OCI-LY7 (cell line): ENCODE data around the gene CEP192. TPM values are rescaled to one million over a fixed set of nuclear protein-coding genes. Genes with fewer than 3 reads are reported as not detected.

Experiments used
- BruUV-seq: library from RNA; stranded (reverse); fragments of 400-500 nt; replicated peaks from 2 replicates; lab custom pipeline; 2021; lab: Mats Ljungman, UMichigan
- CTCF ChIA-PET: fragments of 300-600 bp; sonication (Branson Sonifier 250); formaldehyde crosslinking; loops from one replicate; lab custom pipeline; 2022; ENCODE audit warnings: antibody characterized with exemption; ENCODE audit not compliant: unreplicated experiment; lab: Charles Lee
- POLR2A ChIA-PET: fragments of 300-600 bp; sonication (Branson Sonifier 250); formaldehyde crosslinking; loops from one replicate; lab custom pipeline; 2022; ENCODE audit warnings: antibody characterized with exemption; lab: Charles Lee
- DNase-seq: peaks from one replicate; pipeline ENCODE4 v3.0.0-alpha.2; 2015; ENCODE audit warnings: low spot score
- H2AFZ ChIP-seq: fragments of 200-600 bp; sonication (generic), shearing (Covaris generic); 2 replicates; pipeline ENCODE4 v1.6.1; 2014; ENCODE audit warnings: mild to moderate bottlenecking, antibody characterized with exemption, low read length, moderate library complexity
- H3K27ac ChIP-seq: fragments of 200-600 bp; sonication (generic); 2 replicates; pipeline ENCODE4 v1.5.1; 2014; ENCODE audit warnings: mixed run types, low read depth, mild to moderate bottlenecking, moderate library complexity, low read length, inconsistent platforms; ENCODE audit not compliant: poor library complexity, severe bottlenecking
- H3K36me3 ChIP-seq: fragments of 200-600 bp; sonication (generic); 2 replicates; pipeline ENCODE4 v1.6.1; 2014; ENCODE audit warnings: mild to moderate bottlenecking, antibody characterized with exemption, low read length, moderate library complexity, mixed read lengths; ENCODE audit not compliant: insufficient read depth
- H3K4me1 ChIP-seq: fragments of 200-600 bp; sonication (generic); 2 replicates; pipeline ENCODE4 v1.5.1; 2014; ENCODE audit warnings: mild to moderate bottlenecking, low read length; ENCODE audit not compliant: insufficient read depth, poor library complexity, severe bottlenecking
- H3K4me2 ChIP-seq: fragments of 200-600 bp; sonication (generic); 2 replicates; pipeline ENCODE4 v1.6.1; 2014; ENCODE audit warnings: mild to moderate bottlenecking, low read length
- H3K4me3 ChIP-seq: fragments of 200-600 bp; sonication (generic); 2 replicates; pipeline ENCODE4 v1.5.1; 2014; ENCODE audit warnings: mild to moderate bottlenecking, low read depth, low read length; ENCODE audit not compliant: poor library complexity, severe bottlenecking
- H3K79me2 ChIP-seq: fragments of 200-600 bp; sonication (generic); 2 replicates; pipeline ENCODE4 v1.6.1; 2016; ENCODE audit warnings: low read depth, mild to moderate bottlenecking, low read length, moderate library complexity, mixed read lengths; ENCODE audit not compliant: insufficient read depth
- H3K9me2 ChIP-seq: fragments of 200-600 bp; sonication (generic); 2 replicates; pipeline ENCODE4 v1.6.1; 2016; ENCODE audit warnings: mild to moderate bottlenecking, low read length, mixed read lengths; ENCODE audit not compliant: insufficient read depth
- H3K9me3 ChIP-seq: fragments of 200-600 bp; sonication (generic); 2 replicates; pipeline ENCODE4 v1.6.1; 2014; ENCODE audit warnings: mild to moderate bottlenecking, mixed run types, low read length, mixed read lengths
- H4K20me1 ChIP-seq: fragments of 200-600 bp; sonication (generic); 2 replicates; pipeline ENCODE4 v1.6.1; 2014; ENCODE audit warnings: mild to moderate bottlenecking, antibody characterized with exemption, low read length, moderate library complexity, mixed read lengths; ENCODE audit not compliant: insufficient read depth
- EZH2phosphoT487 ChIP-seq: fragments of 200-600 bp; sonication (generic); IDR thresholded peaks from 2 replicates; pipeline ENCODE4 v1.6.1; 2018; ENCODE audit warnings: low read depth, borderline replicate concordance, mild to moderate bottlenecking, mixed run types, antibody characterized with exemption, low read length, moderate library complexity, mixed read lengths
- intact Hi-C: fragments of 100-400 bp; cut with micrococcal nuclease; formaldehyde crosslinking; loops from one replicate; pipeline ENCODE4 v1.10.0; 2022; ENCODE audit not compliant: unreplicated experiment
- total RNA-seq, 2 experiments: library from RNA; depleted of rRNA in 1 of 2; stranded (reverse); fragments of >200 nt in 1 of 2; shearing (Covaris generic) in 1 of 2; gene quantifications; 2 replicates each; pipeline ENCODE4 v1.2.3, GENCODE V29; 2014 to 2022
- TF ChIP-seq, protein P1 (sequence below): fragments of 200-600 bp; sonication (generic); conservative IDR thresholded peaks from 2 replicates; pipeline ENCODE4 v1.5.1; 2014; ENCODE audit warnings: mild to moderate bottlenecking, antibody characterized with exemption, low read length, moderate library complexity, mixed read lengths

CEP192 gene
- total RNA-seq, 2 experiments from 2014 or later, result 55.5 to 59.9 TPM

- intact Hi-C loops, result no loop called here
- Histone ChIP-seq H3K4me1 (no peaks in the 10 kb centered on the region), H3K27ac (no peak overlapping the region), H3K9me3 (no peaks in the 10 kb centered on the region), H3K4me2 (no peak overlapping the region), H3K36me3 (peaks cover 97% of the 10 kb centered on the region), H3K79me2 (peaks cover 37% of the 10 kb centered on the region; the same call in 1 of the 2 replicates), H3K9me2 (no peaks in the 10 kb centered on the region), H3K4me3 (no peak overlapping the region), H4K20me1 (no peaks in the 10 kb centered on the region), H2AFZ (no peak overlapping the region)
- TF ChIP-seq, protein P1, sequence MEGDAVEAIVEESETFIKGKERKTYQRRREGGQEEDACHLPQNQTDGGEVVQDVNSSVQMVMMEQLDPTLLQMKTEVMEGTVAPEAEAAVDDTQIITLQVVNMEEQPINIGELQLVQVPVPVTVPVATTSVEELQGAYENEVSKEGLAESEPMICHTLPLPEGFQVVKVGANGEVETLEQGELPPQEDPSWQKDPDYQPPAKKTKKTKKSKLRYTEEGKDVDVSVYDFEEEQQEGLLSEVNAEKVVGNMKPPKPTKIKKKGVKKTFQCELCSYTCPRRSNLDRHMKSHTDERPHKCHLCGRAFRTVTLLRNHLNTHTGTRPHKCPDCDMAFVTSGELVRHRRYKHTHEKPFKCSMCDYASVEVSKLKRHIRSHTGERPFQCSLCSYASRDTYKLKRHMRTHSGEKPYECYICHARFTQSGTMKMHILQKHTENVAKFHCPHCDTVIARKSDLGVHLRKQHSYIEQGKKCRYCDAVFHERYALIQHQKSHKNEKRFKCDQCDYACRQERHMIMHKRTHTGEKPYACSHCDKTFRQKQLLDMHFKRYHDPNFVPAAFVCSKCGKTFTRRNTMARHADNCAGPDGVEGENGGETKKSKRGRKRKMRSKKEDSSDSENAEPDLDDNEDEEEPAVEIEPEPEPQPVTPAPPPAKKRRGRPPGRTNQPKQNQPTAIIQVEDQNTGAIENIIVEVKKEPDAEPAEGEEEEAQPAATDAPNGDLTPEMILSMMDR, result no peak
- TF ChIP-seq EZH2phosphoT487, result no peak
- POLR2A ChIA-PET, result interaction anchor here (0.6 to 1.1 kb wide), 5 partner anchors 10 to 68 kb away, joined by 3 to 4 read pairs (median 3); partner anchors contain the start of gene CEP192
- no TSS peak for BruUV-seq
- CTCF ChIA-PET, result no interaction called here
- no peak for DNase-seq
These were observed 28.1 kb upstream of the CEP192 start for GRCh38 chr18:12963069-12963468.

DNA sequence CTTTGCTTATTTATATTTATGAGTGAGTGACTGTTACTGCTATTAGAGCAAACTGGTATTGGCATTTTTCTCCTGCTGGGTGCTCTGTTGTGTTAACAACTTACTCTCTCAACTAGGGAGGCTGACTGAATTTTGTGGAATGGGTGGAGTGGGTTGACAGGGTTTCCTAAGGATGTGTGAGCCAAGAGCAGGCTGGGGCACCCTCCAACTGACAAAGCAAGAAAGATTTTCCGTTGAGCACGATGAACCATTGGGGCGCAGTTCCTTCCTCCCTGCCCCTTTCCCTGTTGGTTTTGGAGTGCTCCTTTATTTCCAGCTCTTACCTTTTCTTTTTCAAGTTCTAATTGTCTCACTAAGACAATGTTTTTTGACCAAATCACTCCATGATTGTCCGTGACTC, 23.0 kb upstream of the CEP192 start:
- DNase-seq, result no peak
- no TSS peak for BruUV-seq
- Histone ChIP-seq H4K20me1 (no peaks in the 10 kb centered on the region), H3K9me3 (no peaks in the 10 kb centered on the region), H3K9me2 (no peaks in the 10 kb centered on the region), H3K4me3 (no peak overlapping the region), H3K36me3 (peaks cover 96% of the 10 kb centered on the region), H2AFZ (no peak overlapping the region), H3K27ac (no peak overlapping the region), H3K4me2 (no peak overlapping the region), H3K79me2 (0 out of 2 replicates have a peak, but pooled peaks cover 5% of the 10 kb centered on the region), H3K4me1 (no peaks in the 10 kb centered on the region)
- TF ChIP-seq EZH2phosphoT487, result no peak
- TF ChIP-seq, protein P1, result no peak
- intact Hi-C loops, result no loop called here
- ChIA-PET POLR2A (interaction anchor here (0.5 kb wide), 1 partner anchor 20 kb away, joined by 3 read pairs; no protein-coding TSS in a partner anchor), CTCF (no interaction called here)

DNA sequence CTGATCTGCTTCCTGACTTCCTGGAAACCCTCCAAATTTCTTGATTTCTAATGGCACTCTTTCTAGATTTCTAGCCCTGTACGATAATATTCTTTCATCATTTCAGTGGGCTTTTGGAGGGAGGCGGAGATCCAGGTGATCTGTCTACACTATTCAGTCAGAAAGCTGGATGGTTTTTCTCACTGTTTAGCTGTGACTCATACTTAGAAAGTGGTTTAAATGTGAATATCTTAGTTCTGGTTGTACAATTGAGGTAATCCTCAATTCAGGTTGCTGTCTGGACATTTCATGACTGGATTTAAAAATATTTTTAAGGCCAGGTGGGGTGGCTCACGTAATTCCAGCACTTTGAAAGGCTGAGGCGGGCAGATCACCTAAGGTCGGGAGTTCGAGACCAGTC, 22.5 kb upstream of the CEP192 start:
- no peak overlapping the region for H3K27ac ChIP-seq
- ChIA-PET CTCF (no interaction called here), POLR2A (interaction anchor here (0.5 to 2.4 kb wide), 3 partner anchors 16 to 23 kb away, joined by 3 to 10 read pairs (median 3); partner anchors contain the start of gene CEP192)
- H3K79me2 ChIP-seq, result 0 out of 2 replicates have a peak, but pooled peaks cover 5% of the 10 kb centered on the region
- intact Hi-C loops, result no loop called here
- no peak overlapping the region for H3K4me3 ChIP-seq
- peaks cover 96% of the 10 kb centered on the region for H3K36me3 ChIP-seq
- no peak overlapping the region for H2AFZ ChIP-seq
- H3K4me2 ChIP-seq, result no peak overlapping the region
- H3K4me1 ChIP-seq, result no peaks in the 10 kb centered on the region
- no peak for DNase-seq
- H3K9me2 ChIP-seq, result no peaks in the 10 kb centered on the region
- H3K9me3 ChIP-seq, result no peaks in the 10 kb centered on the region
- TF ChIP-seq, protein P1, result no peak
- TF ChIP-seq EZH2phosphoT487, result no peak
- no peaks in the 10 kb centered on the region for H4K20me1 ChIP-seq
- no TSS peak for BruUV-seq
